ENCODE measurements around the gene ZBTB20.
A peak's percentile ranks its signal among the peaks of the same experiment; 100 is the strongest.

- TF ChIP-seq MXI1 (IDR thresholded peaks at IDR 0.05; ENCODE audit: borderline replicate concordance, low read depth, low read length), result no peak
- peak; percentile 44 for TF ChIP-seq CTCF (conservative IDR thresholded peaks at IDR 0.05; ENCODE audit: low read depth, low read length)
- TF ChIP-seq CEBPB (IDR thresholded peaks at IDR 0.05; ENCODE audit: low read depth, low read length), result no peak
- no peak for TF ChIP-seq FOS (IDR thresholded peaks at IDR 0.05; ENCODE audit: low read depth, low read length)
- no peak for TF ChIP-seq POLR2A (IDR thresholded peaks at IDR 0.05; ENCODE audit: low read depth, low read length)
- no peak for TF ChIP-seq RCOR1 (IDR thresholded peaks at IDR 0.05; ENCODE audit: insufficient replicate concordance, low read length)
- no peak for TF ChIP-seq RFX5 (IDR thresholded peaks at IDR 0.05; ENCODE audit: low read depth, low read length)
These were observed 22.7 kb upstream of the ZBTB20 start for GRCh38 chr3:115169808-115170207.

Measured in IMR-90 (cell line).